Measurements from ENCODE around the gene IL21R. TPM values are rescaled to one million over a fixed set of nuclear protein-coding genes. Genes with fewer than 3 reads are reported as not detected.

The IL21R gene
- total and polyA plus RNA-seq, 10 of the 15 experiments (the other 5 are each of a cell fraction or from before 2014, with no cell fraction given) = 5.3 to 138 (median 82.5) TPM

GRCh38 chr16:27402964-27403600 is 1.1 kb downstream of the IL21R start (continued):
- TF ChIP-seq ZNF687 (IDR thresholded peaks at IDR 0.05) (peak; percentile 91), PAX5 (IDR thresholded peaks at IDR 0.05; ENCODE audit: borderline replicate concordance, low read depth, low read length) (peak; percentile 24; the same call in 1 of the 2 replicates), EP300 (IDR thresholded peaks at IDR 0.05; ENCODE audit: borderline replicate concordance in 1 of 2, control insufficient read depth in 1 of 2, low read depth in 2 of 2, low read length in 2 of 2) (peak; percentile 71 to 74; a peak in 3 of 4 replicates), ZBTB40 (IDR thresholded peaks at IDR 0.05; ENCODE audit: borderline replicate concordance) (no peak), BACH1 (IDR thresholded peaks at IDR 0.05; ENCODE audit: borderline replicate concordance) (peak; percentile 22), RBBP5 (conservative IDR thresholded peaks at IDR 0.05) (no peak), POLR2A (IDR thresholded peaks at IDR 0.05; ENCODE audit: low read depth, low read length) (peak; percentile 20; the same call in 1 of the 2 replicates), CBX5 (IDR thresholded peaks at IDR 0.05; ENCODE audit: low read depth) (no peak), SMAD1 (IDR thresholded peaks at IDR 0.05; ENCODE audit: low read depth, partially characterized antibody) (peak; percentile 47), TCF7 (IDR thresholded peaks at IDR 0.05; ENCODE audit: borderline replicate concordance) (no peak), GABPA (IDR thresholded peaks at IDR 0.05; ENCODE audit: low read depth) (no peak), MTA2 (IDR thresholded peaks at IDR 0.05; ENCODE audit: low read depth) (0 out of 2 replicates have a peak, but pooled peaks have one; percentile 21), CREM (IDR thresholded peaks at IDR 0.05; ENCODE audit: low read depth) (peak; percentile 53), WRNIP1 (IDR thresholded peaks at IDR 0.05; ENCODE audit: borderline replicate concordance, low read depth, low read length) (0 out of 2 replicates have a peak, but pooled peaks have one; percentile 10), KAT2A (conservative IDR thresholded peaks at IDR 0.05; ENCODE audit: control insufficient read depth, low read depth, low read length) (no peak), MAX (IDR thresholded peaks at IDR 0.05; ENCODE audit: low read depth, low read length) (peak; percentile 88), KLF5 (IDR thresholded peaks at IDR 0.05; ENCODE audit: partially characterized antibody) (peak; percentile 19), EED (IDR thresholded peaks at IDR 0.05; ENCODE audit: low read depth) (peak; percentile 94), JUNB (IDR thresholded peaks at IDR 0.05) (peak; percentile 26; the same call in 1 of the 2 replicates), TBL1XR1 (IDR thresholded peaks at IDR 0.05; ENCODE audit: low read depth, low read length) (0 out of 2 replicates have a peak, but pooled peaks have one; percentile 19), DPF2 (IDR thresholded peaks at IDR 0.05) (no peak)
